Activated CD4-positive, alpha-beta T cell treated with anti-CD3 and anti-CD28 coated beads, Interleukin-2, Interleukin-4, amounts not matched to agents 100 ng/mL and 50 ng/mL, durations not matched to agents 16 hours and 8 hours (primary cell): ENCODE results near the gene CFAP100.

Experiments
- DNase-seq: peaks from one replicate; pipeline ENCODE4 v3.0.0-alpha.2; 2020; ENCODE audit warnings: low spot score

The CFAP100 gene

DNA sequence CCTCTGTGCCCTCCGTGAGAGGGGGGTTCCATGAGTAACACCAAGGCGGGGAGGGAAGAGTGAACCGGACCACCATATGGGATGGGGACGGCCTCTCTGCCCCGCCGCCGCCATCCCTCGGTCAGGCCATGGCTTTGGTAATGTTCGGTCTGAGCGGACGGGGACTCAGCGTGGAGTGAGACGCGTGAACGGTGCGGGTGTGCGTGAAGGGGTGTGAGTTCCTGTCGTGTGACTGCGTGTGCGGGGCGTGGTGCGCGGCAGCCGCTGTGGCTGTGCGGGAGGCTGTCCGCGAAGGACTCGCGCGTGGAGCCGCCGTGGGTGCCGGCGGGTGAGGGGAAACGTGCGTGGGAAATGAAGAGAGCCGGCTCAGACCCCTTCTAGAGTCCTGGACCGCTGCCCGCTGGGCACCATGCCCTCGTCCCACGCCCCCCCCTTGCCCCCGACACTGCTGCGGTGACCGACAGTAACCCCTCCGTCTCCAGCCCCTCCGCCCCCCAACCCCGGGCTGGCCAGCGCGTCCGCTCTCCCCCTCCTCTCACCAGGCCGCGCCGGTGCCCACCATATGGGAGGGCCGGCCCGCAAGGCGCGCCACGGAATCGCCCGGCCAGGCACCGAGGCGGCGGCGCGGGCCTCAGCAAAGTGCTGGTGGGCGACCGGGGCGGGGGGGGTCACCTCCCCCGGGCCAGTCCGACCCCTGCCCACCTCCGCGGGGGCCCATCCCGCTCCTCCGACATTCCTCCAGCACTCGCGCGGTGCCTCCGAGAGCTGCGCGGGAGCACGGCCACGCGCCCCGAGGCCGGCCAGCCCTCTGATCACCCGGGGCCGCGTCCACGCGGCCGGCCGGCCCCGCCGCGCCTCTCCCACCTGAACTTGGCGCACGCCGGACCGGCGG, 38.1 kb upstream of the CFAP100 start:
- DNase-seq, result no peak

DNA sequence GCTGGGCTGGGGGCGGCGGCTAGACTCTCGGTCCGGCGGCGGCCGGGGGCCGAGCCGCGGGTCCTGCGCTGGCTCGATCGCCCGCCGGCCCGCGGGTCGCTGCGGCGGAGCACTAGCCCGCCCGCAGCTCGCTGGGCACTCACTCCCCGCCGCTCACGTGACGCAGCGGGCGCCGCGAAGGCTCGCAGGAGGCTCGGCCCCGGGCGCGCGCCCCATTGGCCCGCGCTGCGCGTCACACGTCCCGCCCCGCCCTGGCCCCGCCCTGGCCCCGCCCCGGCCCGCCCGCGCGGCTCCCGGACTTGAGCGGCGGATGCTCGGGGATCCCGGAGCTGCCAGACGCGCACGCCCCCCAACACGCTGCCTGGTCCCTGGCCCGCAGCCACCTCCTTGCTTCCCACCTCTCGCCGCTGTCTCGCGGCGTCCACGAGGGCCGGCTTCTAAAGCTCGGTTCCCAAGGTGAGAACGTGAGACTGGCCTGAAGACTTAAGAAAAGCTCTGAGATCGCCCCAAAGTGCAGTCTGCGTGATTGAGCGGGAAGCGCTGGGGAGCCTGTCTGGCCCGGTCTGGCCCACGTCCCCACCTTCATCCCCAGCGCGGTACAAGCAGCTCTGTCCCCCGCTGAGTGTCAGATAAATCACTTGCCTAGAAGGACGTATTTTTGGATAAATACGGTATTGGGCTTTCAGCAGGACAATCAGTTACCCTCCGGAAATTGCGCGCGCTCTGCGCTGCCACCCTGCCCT, 37.2 kb upstream of the CFAP100 start, which contains the start of gene KLF15:
KLF15 (minus strand) TSS at position 114 of the 743 bp plus-strand sequence. CDS start 4,486 bp downstream, outside the sequence.
- peak; percentile 76 for DNase-seq

DNA sequence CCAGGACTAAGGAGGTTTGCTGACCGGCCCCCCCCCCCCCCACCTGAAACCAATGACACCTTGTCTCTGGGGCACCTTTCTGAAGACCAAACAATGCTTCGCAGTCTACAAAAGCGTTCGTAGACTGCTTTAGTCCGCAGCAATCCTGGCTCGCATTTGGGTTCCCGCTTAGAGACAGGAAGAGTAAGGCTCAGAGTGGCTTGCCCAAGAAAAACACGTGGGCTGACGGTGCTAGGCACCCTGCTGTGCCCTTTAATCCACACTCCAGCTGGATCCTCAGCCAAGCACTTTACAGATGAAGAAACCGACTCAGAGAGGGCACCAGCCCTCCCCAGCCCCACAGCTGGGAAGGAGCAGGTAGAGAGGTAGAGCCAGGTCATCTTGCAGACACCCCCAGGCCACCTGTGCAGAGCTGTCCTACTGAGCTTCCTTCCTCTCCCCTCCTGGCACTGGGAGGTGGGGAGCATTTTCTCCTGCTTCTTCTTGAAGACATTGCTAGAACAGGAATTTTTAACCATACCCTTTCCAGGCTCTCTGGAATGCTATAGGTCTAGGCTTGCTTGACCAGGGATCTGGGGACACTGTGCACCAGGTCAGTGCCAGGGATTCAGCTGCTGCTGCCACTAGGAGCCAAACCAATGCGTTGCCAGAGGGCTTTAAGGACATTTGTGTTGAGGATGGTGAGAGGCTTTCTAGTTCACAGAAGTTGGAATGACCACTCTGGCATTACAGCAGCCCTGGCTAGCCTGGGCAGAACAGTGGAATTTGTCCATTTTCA, 36.5 kb upstream of the CFAP100 start:
- DNase-seq, result no peak

DNA sequence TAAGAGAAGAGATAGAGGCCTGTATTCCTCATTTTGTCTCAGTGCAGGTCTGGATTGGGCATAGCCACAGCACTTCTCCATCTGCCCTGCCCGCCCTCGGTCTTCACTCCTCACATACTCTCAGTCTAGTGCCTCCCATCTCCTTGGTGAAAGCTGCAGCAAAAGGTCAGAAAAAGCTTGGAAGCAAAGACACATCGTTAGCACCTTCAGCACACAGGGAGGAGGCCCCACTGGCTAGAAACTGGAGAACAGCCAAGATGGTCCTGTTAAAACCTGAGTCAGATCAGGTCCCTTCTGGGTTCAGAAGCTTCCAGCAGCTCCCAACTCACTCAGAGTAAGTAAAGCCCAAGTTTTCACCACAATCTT, 35.9 kb upstream of the CFAP100 start:
- DNase-seq, result no peak

DNA sequence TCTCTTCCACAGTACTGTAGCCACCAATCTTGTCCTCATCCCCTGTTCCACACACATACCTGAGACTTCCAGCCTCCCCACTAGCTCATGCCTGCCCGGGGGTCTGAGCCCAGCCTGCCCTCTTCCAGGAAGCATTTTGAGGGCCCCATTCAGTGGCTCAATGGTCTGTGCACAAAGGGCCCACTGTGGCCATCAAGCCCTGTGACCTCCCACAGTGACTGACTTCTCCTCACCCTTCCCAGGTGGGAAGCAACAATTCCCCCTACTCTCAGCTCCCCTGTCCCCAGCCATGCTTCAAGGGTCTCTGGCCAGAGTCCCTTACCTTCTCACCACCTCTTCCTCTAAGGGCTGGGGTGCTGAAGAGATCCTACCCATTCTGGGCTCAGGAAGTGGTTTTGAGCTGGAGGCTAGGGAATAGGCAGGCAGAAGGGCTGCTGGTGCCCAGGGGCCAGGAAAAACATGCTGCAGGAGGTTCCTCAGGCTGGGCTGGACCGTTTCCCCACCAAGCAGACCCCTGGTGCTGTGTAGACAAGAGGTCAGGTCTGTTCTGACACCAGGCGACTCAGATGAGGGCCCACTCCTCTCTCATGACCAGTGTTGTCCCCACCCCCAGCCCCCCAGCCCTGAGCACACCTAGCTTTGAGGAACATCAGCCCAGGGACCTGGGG, 34.5 kb upstream of the CFAP100 start:
- no peak for DNase-seq

DNA sequence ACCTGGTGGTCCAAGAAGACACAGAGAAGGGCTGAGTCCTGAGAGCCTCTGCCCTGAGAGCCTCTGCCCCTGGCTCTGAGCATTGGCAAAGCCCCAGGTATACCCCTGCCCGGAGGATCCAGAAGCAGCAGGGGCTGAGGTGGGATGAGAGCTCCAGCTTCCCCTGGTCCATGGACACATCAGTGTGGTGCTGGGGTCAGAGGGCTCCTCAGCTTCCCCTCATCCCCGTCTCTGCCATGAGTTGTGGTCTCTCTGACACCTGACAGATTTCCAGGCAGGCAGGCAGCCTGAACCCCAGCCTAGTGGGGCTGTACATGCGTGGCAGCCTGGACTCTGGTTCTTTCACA, 34.0 kb upstream of the CFAP100 start:
- no peak for DNase-seq

DNA sequence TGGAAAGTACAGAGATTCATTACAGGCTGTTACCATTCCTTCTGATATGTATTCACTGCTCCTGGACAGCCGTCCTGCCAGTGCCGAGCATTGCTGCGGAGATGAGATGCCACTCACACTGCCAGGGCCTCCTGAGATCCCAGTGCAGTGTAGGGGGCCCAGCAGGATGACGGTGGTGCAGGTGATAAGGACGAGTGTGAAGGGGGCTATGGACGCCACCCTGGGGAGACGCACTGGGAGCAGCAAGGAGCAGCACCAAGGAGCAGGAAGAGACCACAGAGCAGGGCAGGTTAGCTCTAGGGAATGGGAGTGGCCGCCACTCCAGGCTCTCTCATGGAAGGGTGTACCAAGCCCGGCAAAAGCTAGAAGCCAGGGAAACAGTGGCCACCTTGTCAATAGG, 33.5 kb upstream of the CFAP100 start:
- no peak for DNase-seq

DNA sequence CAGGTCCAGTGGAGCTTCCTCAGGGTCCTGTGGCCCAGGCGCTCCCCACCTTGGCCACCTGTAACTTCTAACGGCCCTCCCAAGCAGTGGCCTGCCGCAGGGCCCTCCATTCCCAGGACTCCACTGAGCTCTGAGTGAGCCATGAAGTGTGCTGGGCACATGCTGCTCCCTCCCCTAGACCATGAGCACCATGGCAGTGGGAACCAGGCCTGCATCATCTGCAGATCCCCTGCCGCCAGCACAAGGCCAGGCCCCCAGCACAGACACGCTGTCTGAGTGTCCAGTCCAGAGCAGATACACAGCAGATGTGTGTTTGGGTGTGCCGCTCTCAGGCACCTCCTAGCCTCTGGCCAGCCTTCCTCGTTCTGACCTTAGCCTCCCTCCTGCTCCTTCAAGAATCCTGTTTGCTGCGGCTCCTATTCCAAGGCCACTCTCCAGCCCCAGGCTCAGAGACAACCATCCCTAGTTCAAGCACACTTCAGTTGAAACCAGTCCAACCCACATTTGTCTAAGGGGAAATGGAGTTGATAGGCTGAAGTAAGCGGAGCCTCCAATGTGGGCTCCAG, 30.5 kb upstream of the CFAP100 start:
- DNase-seq, result no peak

DNA sequence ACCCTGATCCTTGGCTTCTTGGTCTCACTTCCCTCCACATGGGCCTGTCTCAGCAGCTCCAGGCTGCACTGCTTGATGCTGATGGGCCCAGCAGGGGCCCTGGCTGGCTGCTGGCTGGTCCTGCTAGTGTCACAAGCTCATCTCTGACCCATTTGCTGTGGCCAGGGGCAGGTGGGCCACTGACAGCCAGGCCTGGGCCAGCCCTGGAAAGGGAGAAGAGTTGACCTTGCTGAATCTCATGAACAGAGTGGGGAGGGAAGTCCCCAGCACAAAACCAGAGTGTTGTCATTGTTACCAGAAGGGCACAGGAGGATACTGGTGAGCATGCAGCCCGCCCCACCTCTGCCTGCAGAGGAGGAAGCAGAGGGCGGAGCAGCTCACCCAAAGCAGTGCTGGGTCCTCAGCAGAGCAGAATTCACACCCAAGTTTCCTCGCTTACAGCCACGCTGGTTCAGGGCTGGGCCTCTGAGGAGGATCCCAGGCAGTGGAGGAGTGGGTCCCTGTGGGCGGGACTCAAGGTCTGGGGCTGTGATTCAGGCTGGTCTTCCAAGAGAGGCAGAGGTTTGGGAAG, 29.9 kb upstream of the CFAP100 start:
- no peak for DNase-seq

DNA sequence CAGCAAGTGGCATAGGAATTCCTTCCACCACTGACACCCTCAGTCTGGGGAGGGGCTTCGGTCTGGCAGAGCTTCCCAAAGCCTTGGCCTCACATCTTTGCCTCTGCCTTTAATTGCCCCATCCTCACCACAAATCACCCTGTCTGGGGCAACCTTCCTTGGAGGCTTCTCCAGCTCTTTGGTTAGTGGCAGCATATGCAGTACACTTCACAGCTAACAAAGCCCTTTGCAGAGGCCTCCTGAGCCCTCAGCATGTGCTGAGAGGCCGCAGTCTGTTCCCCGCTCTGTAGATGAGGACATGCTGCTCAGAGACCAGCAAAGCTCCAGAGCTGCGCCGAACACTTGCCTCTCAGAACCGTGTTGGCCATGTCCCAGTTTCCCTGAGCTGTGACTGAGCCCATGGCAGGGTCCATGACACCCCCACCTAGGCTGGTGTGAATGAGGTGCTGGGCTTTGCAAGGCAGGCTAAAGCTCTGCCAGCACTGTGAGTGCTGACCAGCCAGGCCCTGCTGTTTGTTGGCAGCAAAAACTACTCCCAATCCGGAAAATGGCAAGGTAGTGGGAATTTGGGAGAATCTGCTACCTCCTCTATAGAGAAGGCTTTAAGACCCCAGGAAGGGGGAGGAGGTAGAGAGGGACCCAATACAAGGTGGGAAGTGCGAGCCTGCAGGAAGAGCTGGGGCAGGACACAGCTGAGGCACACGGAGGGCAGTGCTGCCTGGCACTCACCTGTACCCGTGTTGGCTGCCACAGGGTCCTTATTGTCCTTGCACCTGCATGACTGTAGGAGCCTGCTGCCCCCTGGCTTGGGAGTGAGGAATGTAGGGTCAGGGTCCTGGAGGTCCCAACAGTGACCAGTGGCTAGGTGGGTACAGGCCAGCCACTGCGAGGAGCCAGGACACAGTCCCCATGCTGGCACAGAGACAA, 29.1 kb upstream of the CFAP100 start:
- no peak for DNase-seq

DNA sequence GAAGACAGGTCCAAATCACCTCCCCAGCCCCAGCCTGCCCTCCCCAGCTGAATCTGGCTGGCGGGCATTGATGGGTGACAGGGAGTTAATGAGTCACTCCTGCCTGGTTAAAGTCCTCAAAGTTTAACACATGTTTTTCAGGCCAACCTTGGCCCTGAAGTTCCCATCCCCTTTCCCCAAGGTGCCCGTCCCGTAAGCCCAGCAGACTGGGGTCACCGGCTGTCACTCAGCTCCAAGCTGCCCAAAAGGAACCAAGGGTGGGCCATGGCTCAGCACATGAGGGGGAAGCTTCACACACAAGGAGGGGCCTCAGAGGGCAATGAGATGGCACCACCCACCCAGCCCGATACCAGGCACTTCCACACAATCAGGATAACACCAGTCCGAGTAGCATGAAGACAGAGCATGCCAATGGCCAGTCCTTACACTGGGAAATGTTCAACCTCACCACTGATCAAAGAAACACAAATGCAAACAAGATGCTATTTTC, 27.3 kb upstream of the CFAP100 start:
- DNase-seq, result no peak

DNA sequence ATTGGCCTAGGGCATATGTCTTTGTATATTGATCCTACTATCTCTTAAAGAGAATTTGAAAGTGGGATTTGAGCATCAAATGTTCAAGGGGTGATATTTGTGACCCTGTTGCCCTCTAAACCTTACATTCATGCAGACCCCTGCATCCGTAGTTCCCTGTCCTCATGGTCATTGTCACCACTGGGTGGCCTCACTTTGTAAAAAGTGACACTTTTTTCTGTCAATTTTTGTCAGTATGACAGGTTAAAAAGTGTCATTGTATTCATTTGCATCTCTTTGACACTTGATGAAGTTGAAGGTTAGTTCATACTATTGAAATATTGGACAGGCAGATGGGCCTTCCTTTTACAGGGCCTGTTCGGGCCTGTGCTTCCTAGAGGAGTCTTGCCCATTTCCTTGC, 25.2 kb upstream of the CFAP100 start:
- DNase-seq, result no peak

DNA sequence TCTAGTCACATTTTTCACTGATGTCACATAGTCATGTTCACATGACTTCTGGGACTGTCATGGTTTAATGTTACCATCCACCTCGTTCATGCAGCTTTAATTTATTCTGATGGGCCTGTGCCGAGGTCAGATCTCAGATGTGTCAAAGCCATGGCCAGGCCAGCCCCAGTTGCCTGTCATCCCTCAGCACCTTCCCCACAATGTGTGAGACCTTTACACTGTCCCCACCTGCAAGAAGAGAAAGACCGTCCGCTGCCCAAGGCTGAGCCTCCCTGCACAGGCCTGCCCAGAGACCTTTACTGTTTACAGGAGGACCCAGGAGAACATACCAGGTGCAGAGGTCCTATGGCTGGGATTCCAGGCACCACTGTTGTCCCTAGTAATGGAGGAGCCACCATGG, 24.7 kb upstream of the CFAP100 start:
- no peak for DNase-seq

DNA sequence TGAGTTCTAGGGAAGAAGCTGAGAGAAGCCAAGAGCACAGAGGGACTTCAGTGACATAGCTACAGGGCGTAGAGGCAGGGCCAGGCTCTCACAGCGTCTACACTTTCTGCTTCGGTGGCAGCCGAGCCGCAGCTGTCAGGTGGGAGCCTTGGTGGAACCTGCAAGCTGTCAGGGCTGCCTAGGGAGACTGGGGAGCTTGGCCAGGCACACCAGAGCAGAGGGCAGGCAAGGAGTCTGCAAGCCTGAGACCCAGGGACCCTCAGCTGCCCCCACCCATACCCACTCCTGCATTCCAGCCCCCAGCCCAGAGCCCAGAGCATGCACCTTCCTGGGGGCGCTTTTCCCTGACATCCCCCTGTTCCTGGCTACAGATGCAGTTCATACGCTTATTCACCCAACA, 24.1 kb upstream of the CFAP100 start:
- no peak for DNase-seq

DNA sequence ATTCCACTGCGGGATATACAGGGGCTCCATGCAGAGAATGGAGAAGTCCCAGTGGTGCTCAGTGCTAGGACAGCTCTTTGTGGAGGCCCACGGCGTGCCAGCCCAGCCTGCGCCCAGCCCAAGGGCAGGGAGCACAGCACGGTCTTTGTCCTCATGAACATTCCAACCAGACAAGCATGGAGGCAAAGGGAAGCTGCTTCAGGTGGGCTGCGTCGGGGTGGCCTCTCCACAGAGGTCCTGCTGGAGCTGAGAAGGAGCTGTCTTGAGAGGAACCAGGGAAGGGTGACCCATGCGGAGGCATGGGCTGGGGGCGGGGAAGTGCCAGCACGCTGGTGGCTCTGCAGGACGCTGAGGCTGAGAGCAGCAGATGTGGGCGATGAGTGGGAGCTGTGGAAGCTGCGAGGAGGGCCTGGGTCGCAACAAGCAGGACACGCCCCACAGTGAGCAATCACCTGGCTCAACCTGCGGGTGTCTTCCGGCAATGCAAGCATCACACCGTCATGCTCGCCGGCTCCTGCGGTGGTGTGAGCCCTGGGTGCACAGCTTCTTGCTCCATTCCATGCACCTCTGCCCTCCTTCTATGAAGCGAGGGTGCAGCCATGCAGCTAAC, 23.5 kb upstream of the CFAP100 start:
- no peak for DNase-seq

DNA sequence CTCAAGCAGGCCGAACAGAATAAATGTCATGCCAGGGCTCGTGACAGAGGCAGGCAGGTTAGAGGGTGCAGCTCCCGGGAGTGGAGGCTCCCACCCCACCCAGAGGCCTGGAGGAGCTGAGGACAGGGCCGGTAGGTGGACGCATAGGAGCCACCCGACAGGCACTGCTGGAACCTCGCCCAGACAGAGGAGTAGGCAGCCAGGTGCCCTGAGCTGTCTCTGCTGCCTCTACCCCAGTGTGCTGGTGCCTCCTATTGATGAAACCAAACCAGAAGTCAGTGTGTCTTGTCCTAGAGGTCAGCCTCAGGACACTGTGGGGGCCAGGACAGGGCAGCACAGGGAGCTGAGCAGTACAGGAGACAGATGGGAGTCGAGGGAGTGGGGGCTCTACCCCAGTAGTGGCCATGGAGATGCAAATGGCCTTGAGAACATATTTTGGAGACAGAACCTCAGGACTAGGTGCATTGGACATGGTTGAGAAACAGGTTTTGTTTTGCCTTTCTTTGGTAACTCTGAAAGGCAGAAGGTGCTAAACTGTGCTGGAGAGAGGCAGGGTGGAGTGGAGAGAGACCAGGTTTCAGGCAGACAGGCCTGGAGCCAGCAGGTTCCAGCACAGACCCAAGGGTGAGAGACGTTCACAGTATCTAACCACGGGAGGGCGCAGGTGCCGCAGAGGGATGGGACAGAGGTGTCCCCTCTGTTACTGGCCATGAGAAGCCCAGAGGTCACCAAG, 22.1 kb upstream of the CFAP100 start:
- DNase-seq, result no peak

DNA sequence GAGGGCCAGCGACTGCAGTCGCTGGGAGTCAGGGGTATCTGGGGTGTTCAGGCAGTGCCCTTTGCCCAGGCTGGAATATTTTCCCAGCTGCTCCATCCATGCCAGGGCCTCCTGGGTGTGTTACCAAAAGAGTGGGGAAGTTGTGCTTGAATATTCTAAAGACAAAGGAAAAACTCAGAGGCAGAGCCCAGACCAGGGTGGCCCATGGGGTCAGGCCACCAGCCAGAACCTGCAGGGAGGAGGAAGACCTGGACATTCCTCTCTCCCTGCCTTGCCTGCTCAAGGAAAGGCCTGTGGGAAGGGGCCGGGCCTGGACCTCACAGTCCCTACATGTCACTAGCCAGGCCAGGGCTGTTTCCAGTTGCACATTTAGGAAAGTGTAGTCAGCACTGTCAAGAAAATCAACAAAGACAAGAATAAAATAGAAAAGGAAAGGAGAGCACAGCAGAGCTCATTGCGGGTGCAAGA, 21.5 kb upstream of the CFAP100 start:
- no peak for DNase-seq

DNA sequence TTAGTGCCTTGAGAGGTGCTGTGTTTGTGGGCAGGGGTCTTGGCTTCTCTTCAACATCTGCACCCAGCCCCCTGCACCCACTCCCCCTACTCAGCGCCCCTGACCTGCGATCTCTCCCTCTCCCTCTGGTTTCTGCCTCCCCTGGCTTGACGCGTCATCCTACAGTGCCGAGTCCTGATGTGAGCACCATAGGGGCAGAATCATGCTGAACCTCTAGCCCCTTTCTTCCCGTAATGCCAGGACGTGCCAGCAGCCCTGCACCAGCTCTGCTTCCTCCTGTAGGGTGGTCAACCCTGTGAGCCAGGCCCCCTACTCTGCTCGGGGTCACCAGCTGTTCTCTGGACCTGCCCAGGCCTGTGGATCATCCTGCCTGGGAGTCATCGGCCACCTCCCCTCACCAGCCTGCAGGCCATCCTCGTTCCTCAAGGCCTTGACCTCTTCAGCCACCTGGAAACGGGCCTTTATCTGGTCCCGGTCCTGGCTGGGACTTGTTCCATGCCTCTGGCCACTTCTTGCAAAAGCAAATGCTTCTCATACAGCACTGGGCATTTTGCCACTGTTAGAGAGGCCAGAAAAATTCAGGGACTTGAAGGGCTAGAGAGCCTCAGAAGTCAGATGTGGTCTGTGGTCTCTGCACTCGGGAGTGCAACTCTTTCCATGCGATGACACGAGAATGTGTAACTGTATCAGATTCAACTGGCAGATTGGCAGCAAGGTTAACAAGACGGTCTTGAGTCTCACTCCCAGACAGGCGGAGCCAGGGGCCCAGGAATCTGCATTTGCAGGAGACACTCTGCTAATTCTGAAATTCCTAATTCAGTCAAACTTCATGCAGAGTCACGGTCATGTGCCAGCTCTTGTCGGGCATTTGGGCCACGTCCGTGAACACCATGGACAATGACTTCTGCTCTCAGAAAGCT, 20.8 kb upstream of the CFAP100 start:
- no peak for DNase-seq
